ENCODE data around the gene TWIST2. TPM values are rescaled to one million over a fixed set of nuclear protein-coding genes. Genes with fewer than 3 reads are reported as not detected.

Gene TWIST2
- total and polyA plus RNA-seq, 9 donors: 14.2 to 104 (median 32.7) TPM

- Histone ChIP-seq H3K4me3 (no peak overlapping the region), H3K27ac (no peak overlapping the region), H3K9me3 (no peaks in the 10 kb centered on the region), H3K4me1 (ENCODE audit: insufficient read depth) (peaks cover 4% of the 10 kb centered on the region), H3K36me3 (no peaks in the 10 kb centered on the region), H3K27me3 (no peaks in the 10 kb centered on the region)
- DNase-seq: peak in 2 of 5 donors; percentile 7 to 28
- intact Hi-C loops (cut with DNase I): no loop called here
- 92 to 93% (median 93%) methylated on average over 9 of the region's 9 CpGs for WGBS, 3 donors
- TF ChIP-seq EP300 (IDR thresholded peaks at IDR 0.05) (no peak), CTCF (IDR thresholded peaks at IDR 0.05) (no peak), POLR2A (IDR thresholded peaks at IDR 0.05) (no peak)
Observed at GRCh38 chr2:238947243-238947760, 99.4 kb downstream of the TWIST2 start.

GRCh38 chr2:238947920-238948710 lies 100.2 kb downstream of the TWIST2 start:
- WGBS, 3 donors: 53 to 60% (median 56%) methylated on average over 10 of the region's 10 CpGs
- H3K4me3 ChIP-seq: no peak overlapping the region
- DNase-seq: peak; percentile 55 to 71 (median 57)
- no peaks in the 10 kb centered on the region for H3K27me3 ChIP-seq
- H3K9me3 ChIP-seq: no peaks in the 10 kb centered on the region
- no peak overlapping the region for H3K27ac ChIP-seq
- intact Hi-C loops (cut with DNase I): no loop called here
- H3K36me3 ChIP-seq: no peaks in the 10 kb centered on the region
- TF ChIP-seq CTCF (IDR thresholded peaks at IDR 0.05) (no peak), EP300 (IDR thresholded peaks at IDR 0.05) (no peak), POLR2A (IDR thresholded peaks at IDR 0.05) (no peak)
- peaks cover 4% of the 10 kb centered on the region for H3K4me1 ChIP-seq (ENCODE audit: insufficient read depth)

- WGBS, 3 donors: 64 to 80% (median 74%) methylated on average over 6 to 7 of the region's 7 CpGs
Observed at GRCh38 chr2:238948765-238949641, 101.1 kb downstream of the TWIST2 start.

More at GRCh38 chr2:238948765-238949641, 101.1 kb downstream of the TWIST2 start:
- Histone ChIP-seq H3K27ac (no peak overlapping the region), H3K4me1 (ENCODE audit: insufficient read depth) (peaks cover 4% of the 10 kb centered on the region), H3K4me3 (no peak overlapping the region), H3K27me3 (no peaks in the 10 kb centered on the region), H3K36me3 (no peaks in the 10 kb centered on the region), H3K9me3 (no peaks in the 10 kb centered on the region)
- DNase-seq: peak in 1 of 5 donors; percentile 6
- TF ChIP-seq POLR2A (IDR thresholded peaks at IDR 0.05) (no peak), EP300 (IDR thresholded peaks at IDR 0.05) (no peak), CTCF (IDR thresholded peaks at IDR 0.05) (no peak)
- intact Hi-C loops (cut with DNase I): no loop called here
